Activated B cell treated with CpG ODN at 0.5 μM for 24 hours (primary cell): ENCODE data around the gene SURF1. TPM values are rescaled to one million over a fixed set of nuclear protein-coding genes. Genes with fewer than 3 reads are reported as not detected.
"Not testable (repeated sequence)": the region's sequence is repeated elsewhere in the genome, so short reads cannot be mapped to it uniquely, and the experiment has no call there.

Experiments used
- ATAC-seq: fragments of 200-7000 bp; cut with Tn5 transposase; one replicate; pipeline ENCODE4 v1.10.0; 2021; ENCODE audit warnings: low read depth, mild to moderate bottlenecking, moderate library complexity
- CTCF ChIA-PET: fragments of 350-600 bp; sonication (Branson Sonifier 250); formaldehyde crosslinking; loops from one replicate; lab custom pipeline; 2021; ENCODE audit warnings: antibody characterized with exemption; lab: Charles Lee
- POLR2A ChIA-PET: fragments of 350-600 bp; sonication (Branson Sonifier 250); formaldehyde crosslinking; loops from one replicate; lab custom pipeline; 2021; ENCODE audit warnings: antibody characterized with exemption; lab: Charles Lee
- DNase-seq: peaks from one replicate; pipeline ENCODE4 v3.0.0; 2022
- H3K27ac Mint-ChIP-seq: one replicate; pipeline ENCODE4 v1.8.0; 2020; ENCODE audit warnings: mixed read lengths
- H3K27me3 Mint-ChIP-seq: one replicate; pipeline ENCODE4 v1.8.0; 2021; ENCODE audit warnings: mixed read lengths
- H3K36me3 Mint-ChIP-seq: one replicate; pipeline ENCODE4 v1.8.0; 2021; ENCODE audit warnings: low read depth, mixed read lengths
- H3K4me1 Mint-ChIP-seq: one replicate; pipeline ENCODE4 v1.8.0; 2021; ENCODE audit warnings: mixed read lengths
- H3K4me3 Mint-ChIP-seq: one replicate; pipeline ENCODE4 v1.8.0; 2020; ENCODE audit warnings: mild to moderate bottlenecking, mixed read lengths
- H3K9me3 Mint-ChIP-seq: one replicate; pipeline ENCODE4 v1.8.0; 2020; ENCODE audit warnings: mixed read lengths
- intact Hi-C: fragments of 100-400 bp; cut with micrococcal nuclease; formaldehyde crosslinking; loops from one replicate; pipeline ENCODE4 v1.15.1; 2024
- total RNA-seq: library from RNA; stranded (reverse); gene quantifications from 2 replicates; pipeline ENCODE4 v1.2.3, GENCODE V29; 2022
- TF ChIP-seq, protein P1 (sequence below): fragments of 200-600 bp; IDR thresholded peaks from one replicate; pipeline ENCODE4 v1.8.0; 2022; ENCODE audit warnings: antibody characterized with exemption, mild to moderate bottlenecking

The SURF1 gene
- total RNA-seq, 1 donor from 2014 or later, result 33.6 TPM

DNA sequence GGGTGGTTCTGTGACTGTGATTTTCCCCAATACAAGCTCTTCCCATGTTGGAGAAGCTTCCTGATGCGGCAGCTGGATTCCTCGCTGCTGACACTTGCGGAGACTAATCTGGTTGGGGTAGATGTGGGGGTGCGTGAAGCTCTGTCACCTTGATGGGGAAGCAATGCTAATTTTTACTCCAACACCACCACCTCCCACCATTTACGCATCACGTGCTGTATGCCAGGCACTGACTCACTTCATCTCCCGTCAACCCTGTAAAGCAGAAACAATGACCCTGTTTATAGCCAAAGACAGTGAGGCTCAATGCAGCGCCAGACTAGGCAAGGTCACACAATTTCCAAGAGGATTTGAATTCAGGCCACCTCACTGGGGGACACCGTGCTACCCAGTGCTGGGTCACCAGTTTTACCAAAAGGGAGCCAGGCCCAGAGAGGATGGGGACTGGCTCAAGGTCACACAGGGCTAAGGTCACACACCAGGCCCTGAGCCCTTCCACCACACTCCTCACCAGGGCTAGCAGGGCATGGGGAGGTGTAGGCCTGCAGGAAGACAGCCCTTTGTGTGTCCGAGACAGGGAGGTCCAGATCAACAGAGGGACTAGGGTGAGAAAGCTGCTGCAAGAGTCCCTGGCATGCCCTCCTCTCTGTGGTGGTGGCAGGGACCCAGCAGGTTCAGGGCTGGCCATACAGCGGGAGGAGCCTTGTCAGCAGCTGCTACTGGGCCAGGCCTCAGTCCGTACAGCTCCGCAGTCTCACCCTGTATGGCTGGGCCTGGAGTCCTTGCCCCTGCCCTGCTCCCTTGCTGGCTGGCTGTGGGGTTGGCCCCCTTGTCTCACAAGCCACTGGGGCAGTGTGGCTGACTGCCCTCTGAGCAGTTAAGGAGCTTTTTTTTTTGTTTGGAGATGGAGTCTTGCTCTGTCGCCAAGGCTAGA, 23.1 kb upstream of the SURF1 start:
- no peak for ATAC-seq
- Mint-ChIP-seq H3K27me3 (no peaks in the 10 kb centered on the region), H3K27ac (no peak overlapping the region), H3K36me3 (peaks cover 3% of the 10 kb centered on the region), H3K9me3 (no peaks in the 10 kb centered on the region), H3K4me3 (no peak overlapping the region), H3K4me1 (peaks cover 10% of the 10 kb centered on the region)
- CTCF ChIA-PET, result interaction anchor here (0.5 to 1.0 kb wide), 3 partner anchors 13 to 49 kb away, joined by 3 read pairs; partner anchors contain the start of genes MED22 and RPL7A
- POLR2A ChIA-PET, result interaction anchor here (0.6 kb wide), 2 partner anchors 56 to 785 kb away, joined by 3 to 5 read pairs; partner anchors contain the start of gene RNU6ATAC
- TF ChIP-seq, protein P1, sequence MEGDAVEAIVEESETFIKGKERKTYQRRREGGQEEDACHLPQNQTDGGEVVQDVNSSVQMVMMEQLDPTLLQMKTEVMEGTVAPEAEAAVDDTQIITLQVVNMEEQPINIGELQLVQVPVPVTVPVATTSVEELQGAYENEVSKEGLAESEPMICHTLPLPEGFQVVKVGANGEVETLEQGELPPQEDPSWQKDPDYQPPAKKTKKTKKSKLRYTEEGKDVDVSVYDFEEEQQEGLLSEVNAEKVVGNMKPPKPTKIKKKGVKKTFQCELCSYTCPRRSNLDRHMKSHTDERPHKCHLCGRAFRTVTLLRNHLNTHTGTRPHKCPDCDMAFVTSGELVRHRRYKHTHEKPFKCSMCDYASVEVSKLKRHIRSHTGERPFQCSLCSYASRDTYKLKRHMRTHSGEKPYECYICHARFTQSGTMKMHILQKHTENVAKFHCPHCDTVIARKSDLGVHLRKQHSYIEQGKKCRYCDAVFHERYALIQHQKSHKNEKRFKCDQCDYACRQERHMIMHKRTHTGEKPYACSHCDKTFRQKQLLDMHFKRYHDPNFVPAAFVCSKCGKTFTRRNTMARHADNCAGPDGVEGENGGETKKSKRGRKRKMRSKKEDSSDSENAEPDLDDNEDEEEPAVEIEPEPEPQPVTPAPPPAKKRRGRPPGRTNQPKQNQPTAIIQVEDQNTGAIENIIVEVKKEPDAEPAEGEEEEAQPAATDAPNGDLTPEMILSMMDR, result no peak
- DNase-seq, result no peak
- intact Hi-C loops, result loop anchor here (10.0 kb wide), 2 partner anchors 645 to 755 kb away; partner anchors contain the start of genes BRD3OS and WDR5

GRCh38 chr9:133378408-133378962, 22.2 kb upstream of the SURF1 start:
- POLR2A ChIA-PET, result interaction anchor here (0.6 kb wide), 1 partner anchor 57 kb away, joined by 3 read pairs; no protein-coding TSS in a partner anchor
- no peak for ATAC-seq
- Mint-ChIP-seq H3K36me3 (peaks cover 3% of the 10 kb centered on the region), H3K4me3 (no peak overlapping the region), H3K27me3 (no peaks in the 10 kb centered on the region), H3K4me1 (peaks cover 17% of the 10 kb centered on the region), H3K9me3 (no peaks in the 10 kb centered on the region), H3K27ac (no peak overlapping the region)
- CTCF ChIA-PET, result interaction anchor here (1.0 kb wide), 1 partner anchor 30 kb away, joined by 3 read pairs; the partner anchor contains the start of genes MED22 and RPL7A
- intact Hi-C loops, result loop anchor here (10.0 kb wide), 2 partner anchors 646 to 756 kb away; partner anchors contain the start of genes BRD3OS and WDR5
- TF ChIP-seq, protein P1, result no peak
- no peak for DNase-seq

DNA sequence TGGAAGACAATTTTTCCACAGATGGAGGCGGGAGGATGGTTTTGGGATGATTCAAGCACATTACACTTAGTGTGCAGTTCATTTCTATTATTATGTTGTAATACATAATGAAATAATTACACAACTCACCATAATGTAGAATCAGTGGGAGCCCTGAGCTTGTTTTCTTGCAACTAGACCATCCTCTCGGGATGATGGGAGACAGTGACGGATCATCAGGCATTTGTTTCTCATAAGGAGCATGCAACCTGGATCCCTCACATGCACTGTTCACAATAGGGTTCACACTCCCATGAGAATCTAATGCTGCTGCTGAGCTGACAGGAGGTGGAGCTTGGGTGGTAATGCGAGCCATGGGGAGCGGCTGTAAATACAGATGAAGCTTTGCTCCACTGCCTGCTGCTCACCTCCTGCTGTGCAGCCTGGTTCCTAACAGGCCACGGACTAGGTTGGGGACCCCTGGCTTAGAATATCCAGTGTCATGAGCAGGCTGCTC, 21.5 kb upstream of the SURF1 start:
- ATAC-seq, result no peak
- Mint-ChIP-seq H3K27me3 (no peaks in the 10 kb centered on the region), H3K36me3 (peaks cover 7% of the 10 kb centered on the region), H3K4me3 (no peak overlapping the region), H3K27ac (no peak overlapping the region), H3K4me1 (peaks cover 21% of the 10 kb centered on the region), H3K9me3 (no peaks in the 10 kb centered on the region)
- intact Hi-C loops, result loop anchor here (10.0 kb wide), 2 partner anchors 647 to 757 kb away; partner anchors contain the start of genes BRD3OS and WDR5
- POLR2A ChIA-PET, result interaction anchor here (0.7 to 2.0 kb wide), 4 partner anchors 22 to 896 kb away, joined by 3 to 10 read pairs (median 6); partner anchors contain the start of genes SURF1 and SURF2
- CTCF ChIA-PET, result interaction anchor here (1.2 kb wide), 1 partner anchor 191 kb away, joined by 4 read pairs; no protein-coding TSS in a partner anchor
- TF ChIP-seq, protein P1, result no peak
- DNase-seq, result no peak

GRCh38 chr9:133377280-133377679, 21.0 kb upstream of the SURF1 start:
- not testable (repeated sequence) for H3K9me3 Mint-ChIP-seq, ATAC-seq, DNase-seq, H3K27ac Mint-ChIP-seq, H3K27me3 Mint-ChIP-seq
- intact Hi-C loops, result loop anchor here (10.0 kb wide), 2 partner anchors 648 to 758 kb away; partner anchors contain the start of genes BRD3OS and WDR5
- H3K4me1 Mint-ChIP-seq, result peaks cover 26% of the 10 kb centered on the region
- POLR2A ChIA-PET, result interaction anchor here (0.7 to 2.0 kb wide), 10 partner anchors 8 to 897 kb away, joined by 3 to 10 read pairs (median 5); partner anchors contain the start of genes GTF3C5, SLC2A6, SURF1 and SURF2
- peaks cover 11% of the 10 kb centered on the region for H3K36me3 Mint-ChIP-seq
- CTCF ChIA-PET, result interaction anchor here (1.2 kb wide), 1 partner anchor 191 kb away, joined by 4 read pairs; no protein-coding TSS in a partner anchor
- H3K4me3 Mint-ChIP-seq, result peak overlapping the region; percentile 66
